SK-N-MC (cell line): ENCODE measurements around the gene TOR1AIP1.
"Not testable (repeated sequence)": the region's sequence is repeated elsewhere in the genome, so short reads cannot be mapped to it uniquely, and the experiment has no call there.

Experiments
- DNase-seq: peaks from one replicate; pipeline ENCODE4 v3.0.0-alpha.2; 2011; ENCODE audit warnings: low read depth, low spot score
- H3K27ac ChIP-seq: fragments of 200-600 bp; sonication (generic); 2 replicates; pipeline ENCODE4 v1.5.1; 2016; ENCODE audit warnings: mixed run types
- H3K36me3 ChIP-seq: fragments of 200-600 bp; sonication (generic); 2 replicates; pipeline ENCODE4 v1.6.1; 2017; ENCODE audit warnings: antibody characterized with exemption, low read length, mixed read lengths; ENCODE audit not compliant: insufficient read depth
- H3K4me3 ChIP-seq: fragments of 200-600 bp; sonication (generic); 2 replicates; pipeline ENCODE4 v1.5.1; 2016
- H3K9ac ChIP-seq: fragments of 200-600 bp; sonication (generic); 2 replicates; pipeline ENCODE4 v1.8.0; 2017; ENCODE audit warnings: mixed run types, mixed read lengths; ENCODE audit not compliant: insufficient read length
- H3K9me3 ChIP-seq: fragments of 200-600 bp; sonication (generic); 2 replicates; pipeline ENCODE4 v1.6.1; 2017; ENCODE audit warnings: low read depth, mild to moderate bottlenecking, antibody characterized with exemption, low read length, moderate library complexity, mixed read lengths
- EZH2 ChIP-seq: fragments of 200-600 bp; sonication (generic); IDR thresholded peaks from one replicate; pipeline ENCODE4 v1.6.1; 2017; ENCODE audit warnings: antibody characterized with exemption
- FOXP2 ChIP-seq: optimal IDR thresholded peaks from 2 replicates; pipeline ENCODE3; 2011; ENCODE audit warnings: mild to moderate bottlenecking, moderate library complexity; ENCODE audit not compliant: insufficient read depth; ENCODE audit errors: extremely low read length, control extremely low read depth
- POLR2AphosphoS5 ChIP-seq: IDR thresholded peaks from 2 replicates; pipeline ENCODE4 v1.6.1; 2012; ENCODE audit warnings: mild to moderate bottlenecking, low read depth, low read length, borderline replicate concordance

Gene TOR1AIP1, protein sequence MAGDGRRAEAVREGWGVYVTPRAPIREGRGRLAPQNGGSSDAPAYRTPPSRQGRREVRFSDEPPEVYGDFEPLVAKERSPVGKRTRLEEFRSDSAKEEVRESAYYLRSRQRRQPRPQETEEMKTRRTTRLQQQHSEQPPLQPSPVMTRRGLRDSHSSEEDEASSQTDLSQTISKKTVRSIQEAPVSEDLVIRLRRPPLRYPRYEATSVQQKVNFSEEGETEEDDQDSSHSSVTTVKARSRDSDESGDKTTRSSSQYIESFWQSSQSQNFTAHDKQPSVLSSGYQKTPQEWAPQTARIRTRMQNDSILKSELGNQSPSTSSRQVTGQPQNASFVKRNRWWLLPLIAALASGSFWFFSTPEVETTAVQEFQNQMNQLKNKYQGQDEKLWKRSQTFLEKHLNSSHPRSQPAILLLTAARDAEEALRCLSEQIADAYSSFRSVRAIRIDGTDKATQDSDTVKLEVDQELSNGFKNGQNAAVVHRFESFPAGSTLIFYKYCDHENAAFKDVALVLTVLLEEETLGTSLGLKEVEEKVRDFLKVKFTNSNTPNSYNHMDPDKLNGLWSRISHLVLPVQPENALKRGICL

DNA sequence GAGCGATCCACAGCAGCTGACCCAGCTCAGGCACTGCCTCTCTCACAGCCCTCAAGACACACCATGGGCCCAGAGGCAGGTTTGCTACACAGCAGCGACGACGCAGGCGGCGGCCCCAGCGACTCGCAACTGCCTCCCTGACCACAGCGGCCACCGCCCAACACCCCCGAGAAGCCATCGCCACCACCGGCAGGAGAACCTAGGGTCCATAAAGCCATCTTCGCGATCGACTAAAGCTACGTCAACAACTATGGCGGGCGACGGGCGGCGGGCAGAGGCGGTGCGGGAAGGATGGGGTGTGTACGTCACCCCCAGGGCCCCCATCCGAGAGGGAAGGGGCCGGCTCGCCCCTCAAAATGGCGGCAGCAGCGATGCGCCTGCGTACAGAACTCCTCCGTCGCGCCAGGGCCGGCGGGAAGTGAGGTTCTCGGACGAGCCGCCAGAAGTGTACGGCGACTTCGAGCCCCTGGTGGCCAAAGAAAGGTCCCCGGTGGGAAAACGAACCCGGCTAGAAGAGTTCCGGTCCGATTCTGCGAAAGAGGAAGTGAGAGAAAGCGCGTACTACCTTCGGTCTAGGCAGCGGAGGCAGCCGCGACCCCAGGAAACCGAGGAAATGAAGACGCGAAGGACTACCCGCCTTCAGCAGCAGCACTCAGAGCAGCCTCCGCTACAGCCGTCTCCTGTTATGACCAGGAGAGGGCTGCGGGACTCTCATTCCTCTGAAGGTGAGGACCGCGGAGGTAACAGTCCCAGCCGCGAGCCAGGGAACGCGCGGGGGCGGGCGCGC is at the start of gene TOR1AIP1:
Gene TOR1AIP1 (plus strand): TSS at position 33 of the 787 bp plus-strand sequence. CDS start 218 bp downstream, at position 251.
- TF ChIP-seq FOXP2 (no peak), POLR2AphosphoS5 (peak; percentile 84)

DNA sequence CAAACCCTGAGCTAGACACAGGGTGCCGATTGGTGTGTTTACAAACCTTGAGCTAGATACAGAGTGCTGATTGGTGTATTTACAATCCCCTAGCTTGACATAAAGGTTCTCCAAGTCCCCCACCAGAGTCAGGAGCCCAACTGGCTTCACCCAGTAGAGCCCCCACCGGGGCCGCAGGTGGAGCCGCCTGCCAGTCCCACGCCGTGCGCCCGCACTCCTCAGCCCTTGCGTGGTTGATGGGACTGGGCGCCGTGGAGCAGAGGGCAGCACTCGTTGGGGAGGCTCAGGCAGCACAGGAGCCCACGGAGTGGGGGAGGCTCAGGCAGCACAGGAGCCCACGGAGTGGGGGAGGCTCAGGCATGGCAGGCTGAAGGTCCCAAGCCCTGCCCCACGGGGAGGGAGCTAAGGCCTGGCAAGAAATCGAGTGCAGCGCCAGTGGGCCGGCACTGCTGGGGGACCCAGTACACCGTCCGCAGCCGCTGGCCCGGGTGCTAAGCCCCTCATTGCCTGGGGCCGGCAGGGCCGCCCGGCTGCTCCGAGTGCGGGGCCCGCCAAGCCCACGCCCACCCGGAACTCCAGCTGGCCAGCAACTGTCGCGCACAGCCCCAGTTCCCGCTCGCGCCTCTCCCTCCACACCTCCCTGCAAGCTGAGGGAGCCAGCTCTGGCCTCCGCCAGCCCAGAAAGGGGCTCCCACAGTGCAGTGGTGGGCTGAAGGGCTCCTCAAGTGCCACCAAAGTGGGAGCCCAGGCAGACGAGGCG is 45.2 kb upstream of the TOR1AIP1 start:
- not testable (repeated sequence) for H3K9me3 ChIP-seq, H3K9ac ChIP-seq, H3K27ac ChIP-seq, H3K4me3 ChIP-seq, DNase-seq, H3K36me3 ChIP-seq

More for the DNA sequence above, at the start of gene TOR1AIP1:
- H3K4me3 ChIP-seq, result peak within 1 kb of the TSS; percentile 96
- H3K27ac ChIP-seq, result peak within 1 kb of the TSS; percentile 93
- DNase-seq, result peak; percentile 81
- H3K9me3 ChIP-seq, result no peaks in the 10 kb centered on the region
- peaks cover 24% of the 10 kb centered on the region for H3K36me3 ChIP-seq
- peak within 1 kb of the TSS; percentile 93 for H3K9ac ChIP-seq

DNA sequence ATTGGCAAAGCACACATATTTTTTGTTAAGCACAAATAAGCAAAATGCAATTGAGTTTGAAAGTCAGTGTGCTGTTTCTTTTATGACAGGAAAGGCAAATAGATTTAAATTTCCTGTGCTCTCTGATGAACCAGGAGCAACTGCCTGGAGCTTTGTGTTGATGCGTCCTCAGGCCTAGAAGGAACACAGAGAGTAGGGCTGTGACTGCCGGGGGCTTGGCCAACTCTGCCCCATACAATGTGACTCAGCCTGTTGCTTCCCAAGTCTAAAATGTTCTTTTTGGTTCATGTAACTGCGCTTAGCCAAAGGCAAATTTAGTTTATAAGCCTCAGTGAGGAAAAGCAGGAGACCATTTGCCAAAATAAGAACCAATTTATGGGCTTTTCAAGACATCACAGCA is 42.0 kb upstream of the TOR1AIP1 start:
- DNase-seq, result peak; percentile 42
- TF ChIP-seq FOXP2, result peak; percentile 33
- TF ChIP-seq POLR2AphosphoS5, result no peak; the same call in 1 of the 2 replicates
- TF ChIP-seq EZH2, result no peak
- H3K36me3 ChIP-seq, result peaks cover 19% of the 10 kb centered on the region
- H3K27ac ChIP-seq, result peak overlapping the region; percentile 90
- no peaks in the 10 kb centered on the region for H3K9me3 ChIP-seq
- H3K9ac ChIP-seq, result peak overlapping the region; percentile 15
- peak overlapping the region; percentile 42; the same call in 1 of the 2 replicates for H3K4me3 ChIP-seq

GRCh38 chr1:179848233-179848632 is 33.9 kb upstream of the TOR1AIP1 start:
- Histone ChIP-seq H3K4me3 (no peak overlapping the region), H3K9ac (no peak overlapping the region), H3K27ac (no peak overlapping the region), H3K36me3 (peaks cover 82% of the 10 kb centered on the region), H3K9me3 (no peaks in the 10 kb centered on the region)
- no peak for TF ChIP-seq EZH2
- no peak for TF ChIP-seq POLR2AphosphoS5
- TF ChIP-seq FOXP2, result no peak
- DNase-seq, result no peak

DNA sequence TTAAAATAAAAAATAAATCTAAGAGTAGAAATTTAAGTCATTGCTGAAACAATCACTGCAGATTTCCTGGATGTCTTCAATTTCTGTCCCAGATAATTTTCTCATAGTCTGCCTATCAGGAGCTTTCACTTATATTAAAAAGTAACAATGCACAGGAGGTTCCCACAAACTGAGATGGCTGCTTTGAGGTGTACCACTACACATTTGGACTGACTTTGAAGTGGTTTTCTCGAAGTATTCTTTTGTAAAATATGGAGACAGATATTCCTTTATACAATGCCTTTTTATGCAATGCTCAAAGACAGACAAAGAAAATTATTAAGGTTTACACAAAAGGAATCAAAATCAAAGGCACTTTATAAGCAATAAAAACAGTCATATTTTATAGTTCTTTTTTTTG is 29.0 kb upstream of the TOR1AIP1 start:
- Histone ChIP-seq H3K4me3 (no peak overlapping the region), H3K9me3 (no peaks in the 10 kb centered on the region), H3K36me3 (peaks cover 56% of the 10 kb centered on the region), H3K9ac (no peak overlapping the region), H3K27ac (no peak overlapping the region)
- DNase-seq, result no peak
- TF ChIP-seq FOXP2 (no peak), POLR2AphosphoS5 (no peak), EZH2 (no peak)

DNA sequence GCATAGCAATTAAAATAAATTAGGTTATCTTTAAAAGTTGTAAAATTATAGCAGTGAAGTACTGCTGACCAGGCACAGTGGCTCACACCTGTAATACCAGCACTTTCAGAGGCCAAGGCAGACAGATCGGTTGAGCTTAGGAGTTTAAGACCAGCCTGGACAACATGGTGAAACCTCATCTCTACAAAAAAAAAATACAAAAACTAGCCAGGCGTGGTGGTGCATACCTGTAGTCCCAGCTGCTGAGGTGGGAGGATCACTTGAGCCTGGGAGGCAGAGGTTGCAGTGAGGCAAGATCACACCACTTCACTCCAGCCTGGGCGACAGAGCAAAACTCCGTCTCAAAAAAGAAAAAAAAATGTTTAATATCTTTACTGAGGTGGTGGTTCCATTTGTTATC is 26.3 kb upstream of the TOR1AIP1 start:
- H3K36me3 ChIP-seq, result peaks cover 32% of the 10 kb centered on the region
- not testable (repeated sequence) for H3K4me3 ChIP-seq, DNase-seq, H3K27ac ChIP-seq, H3K9me3 ChIP-seq, H3K9ac ChIP-seq

DNA sequence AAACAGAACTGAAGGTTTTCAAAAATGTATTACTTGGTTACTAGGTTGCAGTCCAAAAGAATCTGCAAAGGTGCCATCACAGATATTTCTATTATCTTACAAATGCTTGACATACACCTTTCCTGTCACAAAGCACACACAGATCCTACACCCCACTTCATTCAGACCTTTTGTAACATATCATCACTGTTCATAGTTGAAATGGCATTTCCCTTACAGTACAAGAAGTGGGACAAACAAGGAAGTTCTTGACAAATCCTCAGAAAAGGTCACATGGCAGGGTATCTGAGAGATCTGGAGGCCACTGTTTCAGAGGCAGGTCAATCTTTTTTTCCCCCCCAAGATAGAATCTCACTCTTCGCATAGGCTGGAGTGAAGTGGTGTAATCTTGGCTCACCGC is 25.8 kb upstream of the TOR1AIP1 start:
- DNase-seq, result no peak
- Histone ChIP-seq H3K27ac (no peak overlapping the region), H3K9ac (no peak overlapping the region), H3K9me3 (no peaks in the 10 kb centered on the region), H3K4me3 (no peak overlapping the region), H3K36me3 (peaks cover 28% of the 10 kb centered on the region)
- TF ChIP-seq POLR2AphosphoS5 (no peak), EZH2 (no peak), FOXP2 (no peak)

- no peak overlapping the region for H3K4me3 ChIP-seq
- H3K9ac ChIP-seq, result no peak overlapping the region
- TF ChIP-seq EZH2 (no peak), FOXP2 (no peak), POLR2AphosphoS5 (no peak)
- H3K9me3 ChIP-seq, result no peaks in the 10 kb centered on the region
- H3K27ac ChIP-seq, result no peak overlapping the region
- no peak for DNase-seq
- H3K36me3 ChIP-seq, result peaks cover 22% of the 10 kb centered on the region
Observed at GRCh38 chr1:179857009-179857408, 25.1 kb upstream of the TOR1AIP1 start.
